Bone marrow (tissue), 2 donors: ENCODE data around the gene PNMA6F.
"Not testable (repeated sequence)": the region's sequence is repeated elsewhere in the genome, so short reads cannot be mapped to it uniquely, and the experiment has no call there.

Experiments
- DNase-seq, 2 donors: peaks; one replicate each; lab custom pipeline; 2025; lab: John Stamatoyannopoulos, UW

PNMA6F gene

GRCh38 chrX:153334654-153335295, 13.2 kb upstream of the PNMA6F start:
- DNase-seq = no peak

GRCh38 chrX:153333821-153334653, 12.5 kb upstream of the PNMA6F start, which contains the start of gene ZNF275:
Gene ZNF275, plus strand, starts transcription at chrX:153334153. Its CDS starts 2,527 bp downstream, at chrX:153336680.
- DNase-seq = peak; percentile 36 to 51

- no peak for DNase-seq
Observed at GRCh38 chrX:153333266-153333665, 11.7 kb upstream of the PNMA6F start.

- no peak for DNase-seq
Observed at GRCh38 chrX:153327561-153327960, 6.0 kb upstream of the PNMA6F start.

GRCh38 chrX:153320555-153321184, 897 bp downstream of the PNMA6F start:
- DNase-seq = no peak

- not testable (repeated sequence) for DNase-seq
Observed at GRCh38 chrX:153320047-153320443, 1.5 kb downstream of the PNMA6F start.

GRCh38 chrX:153319295-153320046, 2.1 kb downstream of the PNMA6F start:
- DNase-seq = no peak

GRCh38 chrX:153318811-153319210, 2.8 kb downstream of the PNMA6F start:
- no peak for DNase-seq

- no peak for DNase-seq
Observed at GRCh38 chrX:153317996-153318722, 3.4 kb downstream of the PNMA6F start.

- no peak for DNase-seq
Observed at GRCh38 chrX:153317306-153317705, 4.3 kb downstream of the PNMA6F start.

- no peak for DNase-seq
Observed at GRCh38 chrX:153312842-153313241, 8.7 kb downstream of the PNMA6F start.

GRCh38 chrX:153312041-153312440, 9.5 kb downstream of the PNMA6F start:
- DNase-seq = no peak

- no peak for DNase-seq
Observed at GRCh38 chrX:153310901-153311300, 10.7 kb downstream of the PNMA6F start.

GRCh38 chrX:153307276-153308178, 14.0 kb downstream of the PNMA6F start:
- no peak for DNase-seq

- DNase-seq = no peak
Observed at GRCh38 chrX:153306527-153307115, 14.9 kb downstream of the PNMA6F start.

GRCh38 chrX:153305972-153306371, 15.6 kb downstream of the PNMA6F start:
- DNase-seq = no peak

GRCh38 chrX:153304988-153305736, 16.4 kb downstream of the PNMA6F start:
- no peak for DNase-seq

GRCh38 chrX:153303276-153304262, 18.0 kb downstream of the PNMA6F start:
- no peak for DNase-seq
